HG03175 (cell line): Measurements from ENCODE around the gene ATAD3A.

Experiments used
- ATAC-seq: cut with Tn5 transposase; IDR thresholded peaks from one replicate; pipeline ENCODE4 v1.9.1; 2021; ENCODE audit warnings: mild to moderate bottlenecking, moderate library complexity; ENCODE audit not compliant: unreplicated experiment

ATAD3A gene

GRCh38 chr1:1574721-1575537 lies 63.0 kb downstream of the ATAD3A start, which contains the start of gene SSU72:
TSS of gene SSU72 (minus strand) at chr1:1574863. CDS start at chr1:1574557, 306 bp downstream.
- ATAC-seq, result peak; percentile 89

- ATAC-seq, result no peak
Measured at GRCh38 chr1:1577367-1578011, 65.5 kb downstream of the ATAD3A start.

GRCh38 chr1:1578371-1578940 lies 66.5 kb downstream of the ATAD3A start:
- ATAC-seq, result no peak

GRCh38 chr1:1582585-1583346 lies 70.8 kb downstream of the ATAD3A start:
- no peak for ATAC-seq

GRCh38 chr1:1583347-1584010 lies 71.5 kb downstream of the ATAD3A start:
- no peak for ATAC-seq
